MM.1S (cell line): ENCODE results near the gene PSMC3IP.
A peak's percentile ranks its signal among the peaks of the same experiment; 100 is the strongest.
"Not testable (repeated sequence)": the region's sequence is repeated elsewhere in the genome, so short reads cannot be mapped to it uniquely, and the experiment has no call there.

ENCODE experiments used
- DNase-seq: peaks from one replicate; pipeline ENCODE4 v3.0.0-alpha.2; 2015
- H2AFZ ChIP-seq: fragments of 300-600 bp; sonication (generic); 2 replicates; pipeline ENCODE4 v1.6.0; 2016; ENCODE audit warnings: antibody characterized with exemption, low read length
- H3F3A ChIP-seq: fragments of 300-600 bp; sonication (generic); 2 replicates; pipeline ENCODE4 v1.6.1; 2016; ENCODE audit warnings: mild to moderate bottlenecking, antibody characterized with exemption, low read length, moderate library complexity, mixed read lengths; ENCODE audit not compliant: insufficient read depth
- H3K27ac ChIP-seq: fragments of 300-600 bp; sonication (generic); 2 replicates; pipeline ENCODE4 v1.5.1; 2016; ENCODE audit warnings: mild to moderate bottlenecking, low read length
- H3K27me3 ChIP-seq: fragments of 300-600 bp; sonication (generic); replicated peaks from 2 replicates; pipeline ENCODE4 v1.6.0; 2016; ENCODE audit warnings: low read length; ENCODE audit not compliant: insufficient read depth
- H3K36me3 ChIP-seq: fragments of 300-600 bp; sonication (generic); replicated peaks from 2 replicates; pipeline ENCODE4 v1.6.1; 2016; ENCODE audit warnings: mild to moderate bottlenecking, low read length, mixed read lengths; ENCODE audit not compliant: insufficient read depth
- H3K4me1 ChIP-seq: fragments of 300-600 bp; sonication (generic); 2 replicates; pipeline ENCODE4 v1.6.1; 2016; ENCODE audit warnings: low read length, mixed read lengths
- H3K4me2 ChIP-seq: fragments of 300-600 bp; sonication (generic); 2 replicates; pipeline ENCODE4 v1.6.0; 2016; ENCODE audit warnings: low read depth, low read length
- H3K4me3 ChIP-seq: fragments of 300-600 bp; sonication (generic); 2 replicates; pipeline ENCODE4 v1.5.1; 2016; ENCODE audit warnings: low read length, mixed read lengths
- H3K79me2 ChIP-seq: fragments of 300-600 bp; sonication (generic); 2 replicates; pipeline ENCODE4 v1.6.1; 2016; ENCODE audit warnings: mixed run types, low read length, mixed read lengths
- H3K9ac ChIP-seq: fragments of 300-600 bp; sonication (generic); 2 replicates; pipeline ENCODE4 v1.6.1; 2016; ENCODE audit warnings: low read length, mixed read lengths
- H3K9me2 ChIP-seq: fragments of 300-600 bp; sonication (generic); replicated peaks from 2 replicates; pipeline ENCODE4 v1.6.1; 2016; ENCODE audit warnings: mild to moderate bottlenecking, low read length, mixed read lengths; ENCODE audit not compliant: insufficient read depth
- H3K9me3 ChIP-seq: fragments of 300-600 bp; sonication (generic); replicated peaks from 2 replicates; pipeline ENCODE4 v1.6.1; 2016; ENCODE audit warnings: mild to moderate bottlenecking, low read length, mixed read lengths; ENCODE audit not compliant: insufficient read depth
- H4K20me1 ChIP-seq: fragments of 300-600 bp; sonication (generic); 2 replicates; pipeline ENCODE4 v1.6.1; 2016; ENCODE audit warnings: mild to moderate bottlenecking, low read length, moderate library complexity, mixed read lengths; ENCODE audit not compliant: insufficient read depth
- EZH2 ChIP-seq: fragments of 300-600 bp; sonication (generic); optimal IDR thresholded peaks from 2 replicates; pipeline ENCODE3; 2017; ENCODE audit warnings: low read depth, mild to moderate bottlenecking, antibody characterized with exemption, low read length, mixed read lengths
- EZH2phosphoT487 ChIP-seq: fragments of 300-600 bp; sonication (generic); IDR thresholded peaks from 2 replicates; pipeline ENCODE4 v1.6.1; 2018; ENCODE audit warnings: antibody characterized with exemption, low read length
- TF ChIP-seq, protein P1 (sequence below): fragments of 300-600 bp; sonication (generic); IDR thresholded peaks from 2 replicates; pipeline ENCODE4 v1.5.1; 2016; ENCODE audit warnings: antibody characterized with exemption, low read length, mixed read lengths

PSMC3IP gene

GRCh38 chr17:42612013-42612412 lies 34.5 kb upstream of the PSMC3IP start:
- DNase-seq = no peak
- H3K27ac ChIP-seq = no peak overlapping the region
- peaks cover 75% of the 10 kb centered on the region for H3K79me2 ChIP-seq
- no peaks in the 10 kb centered on the region for H3K27me3 ChIP-seq
- TF ChIP-seq, protein P1, sequence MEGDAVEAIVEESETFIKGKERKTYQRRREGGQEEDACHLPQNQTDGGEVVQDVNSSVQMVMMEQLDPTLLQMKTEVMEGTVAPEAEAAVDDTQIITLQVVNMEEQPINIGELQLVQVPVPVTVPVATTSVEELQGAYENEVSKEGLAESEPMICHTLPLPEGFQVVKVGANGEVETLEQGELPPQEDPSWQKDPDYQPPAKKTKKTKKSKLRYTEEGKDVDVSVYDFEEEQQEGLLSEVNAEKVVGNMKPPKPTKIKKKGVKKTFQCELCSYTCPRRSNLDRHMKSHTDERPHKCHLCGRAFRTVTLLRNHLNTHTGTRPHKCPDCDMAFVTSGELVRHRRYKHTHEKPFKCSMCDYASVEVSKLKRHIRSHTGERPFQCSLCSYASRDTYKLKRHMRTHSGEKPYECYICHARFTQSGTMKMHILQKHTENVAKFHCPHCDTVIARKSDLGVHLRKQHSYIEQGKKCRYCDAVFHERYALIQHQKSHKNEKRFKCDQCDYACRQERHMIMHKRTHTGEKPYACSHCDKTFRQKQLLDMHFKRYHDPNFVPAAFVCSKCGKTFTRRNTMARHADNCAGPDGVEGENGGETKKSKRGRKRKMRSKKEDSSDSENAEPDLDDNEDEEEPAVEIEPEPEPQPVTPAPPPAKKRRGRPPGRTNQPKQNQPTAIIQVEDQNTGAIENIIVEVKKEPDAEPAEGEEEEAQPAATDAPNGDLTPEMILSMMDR = no peak
- no peak for TF ChIP-seq EZH2phosphoT487
- TF ChIP-seq EZH2 = no peak
- H3K36me3 ChIP-seq = peaks cover 4% of the 10 kb centered on the region; the same call in 1 of the 2 replicates
- H3F3A ChIP-seq = peaks cover 16% of the 10 kb centered on the region
- peaks cover 3% of the 10 kb centered on the region; the same call in 1 of the 2 replicates for H3K4me1 ChIP-seq
- no peak overlapping the region for H3K4me2 ChIP-seq
- H3K9me3 ChIP-seq = no peaks in the 10 kb centered on the region
- no peaks in the 10 kb centered on the region for H4K20me1 ChIP-seq
- H3K9ac ChIP-seq = no peak overlapping the region
- no peaks in the 10 kb centered on the region for H3K9me2 ChIP-seq
- H3K4me3 ChIP-seq = no peak overlapping the region
- H2AFZ ChIP-seq = no peak overlapping the region

- Histone ChIP-seq H3K79me2 (peaks cover 86% of the 10 kb centered on the region), H2AFZ (peak overlapping the region; percentile 83), H3K9ac (peak overlapping the region; percentile 95)
Measured at GRCh38 chr17:42609814-42610801, 32.6 kb upstream of the PSMC3IP start.

DNA sequence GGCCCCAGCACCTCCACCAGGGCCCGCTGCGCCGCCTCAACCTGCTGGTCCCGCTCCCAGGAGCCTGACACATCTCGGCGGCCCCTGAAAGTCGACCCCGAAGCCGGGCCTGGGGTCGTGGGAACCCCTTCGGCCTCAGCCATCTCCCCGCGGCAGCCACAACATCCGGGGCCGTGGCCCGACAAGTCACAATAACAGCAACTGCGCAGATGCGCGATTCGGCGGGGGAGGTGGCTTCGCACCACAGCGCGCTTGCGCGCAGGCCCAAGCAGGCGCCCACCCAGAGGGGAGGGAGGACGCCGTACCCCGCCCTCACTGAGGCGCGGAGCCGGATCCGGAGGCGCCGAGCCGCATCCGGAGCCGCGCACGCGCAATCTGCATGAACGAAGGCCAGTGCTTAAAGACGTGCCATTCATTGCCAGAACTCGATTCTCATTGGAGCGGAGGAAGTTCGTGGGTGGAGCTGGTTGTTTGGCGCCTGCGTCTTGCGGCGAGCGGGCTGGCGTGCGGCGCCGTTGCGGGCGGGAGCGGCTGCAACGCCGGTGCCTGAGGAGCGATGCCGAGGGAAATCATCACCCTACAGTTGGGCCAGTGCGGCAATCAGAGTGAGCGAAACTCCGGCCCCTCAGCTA lies 31.8 kb upstream of the PSMC3IP start, which contains the start of the genes RETREG3 and TUBG1:
RETREG3 (minus strand) TSS at position 193 of the 632 bp plus-strand sequence; CDS start at position 143, 50 bp downstream.
TUBG1 (plus strand) TSS at position 502 of the 632 bp plus-strand sequence; CDS start at position 557, 55 bp downstream.
- peak within 1 kb of the TSS; percentile 83 for H2AFZ ChIP-seq
- no peaks in the 10 kb centered on the region for H3K9me2 ChIP-seq
- H3K4me3 ChIP-seq = peak within 1 kb of the TSS; percentile 96
- peaks cover 88% of the 10 kb centered on the region for H3K79me2 ChIP-seq
- TF ChIP-seq EZH2 (no peak), EZH2phosphoT487 (no peak)
- TF ChIP-seq, protein P1 = peak; percentile 43; the same call in 1 of the 2 replicates
- peaks cover 7% of the 10 kb centered on the region; the same call in 1 of the 2 replicates for H3K4me1 ChIP-seq
- H3F3A ChIP-seq = peaks cover 7% of the 10 kb centered on the region; the same call in 1 of the 2 replicates
- H4K20me1 ChIP-seq = no peaks in the 10 kb centered on the region
- peak; percentile 99 for DNase-seq
- no peaks in the 10 kb centered on the region for H3K36me3 ChIP-seq
- H3K27me3 ChIP-seq = no peaks in the 10 kb centered on the region
- H3K27ac ChIP-seq = peak within 1 kb of the TSS; percentile 79
- no peaks in the 10 kb centered on the region for H3K9me3 ChIP-seq
- H3K4me2 ChIP-seq = peak within 1 kb of the TSS; percentile 93
- peak within 1 kb of the TSS; percentile 95 for H3K9ac ChIP-seq

More at GRCh38 chr17:42609814-42610801, 32.6 kb upstream of the PSMC3IP start:
- not testable (repeated sequence) for H3F3A ChIP-seq, H3K27me3 ChIP-seq, H3K9me2 ChIP-seq, H3K4me1 ChIP-seq, H3K36me3 ChIP-seq, H3K9me3 ChIP-seq, H4K20me1 ChIP-seq
- DNase-seq = peak; percentile 47
- peak overlapping the region; percentile 93 for H3K4me2 ChIP-seq
- H3K4me3 ChIP-seq = peak overlapping the region; percentile 96
- peak overlapping the region; percentile 79 for H3K27ac ChIP-seq
